HCT116 (cell line): ENCODE results near the gene KRT1.

Experiments used
- CBX3 ChIP-seq: IDR thresholded peaks from 2 replicates; pipeline ENCODE4 v1.6.1; 2012; ENCODE audit warnings: low read depth
- CEBPB ChIP-seq: IDR thresholded peaks from 2 replicates; pipeline ENCODE4 v1.6.1; 2012; ENCODE audit warnings: low read depth
- EZH2phosphoT487 ChIP-seq: fragments of 200-600 bp; IDR thresholded peaks from 2 replicates; pipeline ENCODE4 v1.6.1; 2018; ENCODE audit warnings: antibody characterized with exemption, borderline replicate concordance
- JUND ChIP-seq: IDR thresholded peaks from 2 replicates; pipeline ENCODE4 v1.6.1; 2012
- POLR2A ChIP-seq: IDR thresholded peaks from 2 replicates; pipeline ENCODE4 v1.7.0; 2011; ENCODE audit warnings: borderline replicate concordance; ENCODE audit not compliant: insufficient read depth, insufficient read length; ENCODE audit errors: extremely low read depth
- RAD21 ChIP-seq: IDR thresholded peaks from 2 replicates; pipeline ENCODE4 v1.6.1; 2012; ENCODE audit warnings: low read depth, mild to moderate bottlenecking
- SIN3A ChIP-seq: IDR thresholded peaks from 2 replicates; pipeline ENCODE4 v1.6.1; 2012; ENCODE audit warnings: low read depth
- SP1 ChIP-seq: IDR thresholded peaks from 2 replicates; pipeline ENCODE4 v1.6.1; 2012; ENCODE audit warnings: low read depth
- YY1 ChIP-seq: IDR thresholded peaks from 2 replicates; pipeline ENCODE4 v1.6.1; 2011; ENCODE audit warnings: low read length, low read depth, moderate library complexity, mild to moderate bottlenecking; ENCODE audit not compliant: insufficient replicate concordance; ENCODE audit errors: extremely low read depth
- TF ChIP-seq, protein P1 (sequence below), 3 experiments: fragments of 200-600 bp in 1 of 3; sonication (generic) in 1 of 3; IDR thresholded peaks in 2 of 3; conservative IDR thresholded peaks in 1 of 3; 2 replicates each; pipeline ENCODE4 v1.5.1; 2012 to 2017; ENCODE audit warnings: low read depth in 2 of 3, low read length in 2 of 3, antibody characterized with exemption in 1 of 3, borderline replicate concordance in 1 of 3, control low read depth in 1 of 3, mild to moderate bottlenecking in 1 of 3, mixed read lengths in 1 of 3, mixed run types in 1 of 3, moderate library complexity in 1 of 3; ENCODE audit not compliant: insufficient read depth in 1 of 3
- TF ChIP-seq, protein P2 (sequence below): IDR thresholded peaks from 2 replicates; pipeline ENCODE4 v1.6.1; 2011; ENCODE audit warnings: mild to moderate bottlenecking, low read length, moderate library complexity; ENCODE audit not compliant: insufficient replicate concordance; ENCODE audit errors: extremely low read depth

DNA sequence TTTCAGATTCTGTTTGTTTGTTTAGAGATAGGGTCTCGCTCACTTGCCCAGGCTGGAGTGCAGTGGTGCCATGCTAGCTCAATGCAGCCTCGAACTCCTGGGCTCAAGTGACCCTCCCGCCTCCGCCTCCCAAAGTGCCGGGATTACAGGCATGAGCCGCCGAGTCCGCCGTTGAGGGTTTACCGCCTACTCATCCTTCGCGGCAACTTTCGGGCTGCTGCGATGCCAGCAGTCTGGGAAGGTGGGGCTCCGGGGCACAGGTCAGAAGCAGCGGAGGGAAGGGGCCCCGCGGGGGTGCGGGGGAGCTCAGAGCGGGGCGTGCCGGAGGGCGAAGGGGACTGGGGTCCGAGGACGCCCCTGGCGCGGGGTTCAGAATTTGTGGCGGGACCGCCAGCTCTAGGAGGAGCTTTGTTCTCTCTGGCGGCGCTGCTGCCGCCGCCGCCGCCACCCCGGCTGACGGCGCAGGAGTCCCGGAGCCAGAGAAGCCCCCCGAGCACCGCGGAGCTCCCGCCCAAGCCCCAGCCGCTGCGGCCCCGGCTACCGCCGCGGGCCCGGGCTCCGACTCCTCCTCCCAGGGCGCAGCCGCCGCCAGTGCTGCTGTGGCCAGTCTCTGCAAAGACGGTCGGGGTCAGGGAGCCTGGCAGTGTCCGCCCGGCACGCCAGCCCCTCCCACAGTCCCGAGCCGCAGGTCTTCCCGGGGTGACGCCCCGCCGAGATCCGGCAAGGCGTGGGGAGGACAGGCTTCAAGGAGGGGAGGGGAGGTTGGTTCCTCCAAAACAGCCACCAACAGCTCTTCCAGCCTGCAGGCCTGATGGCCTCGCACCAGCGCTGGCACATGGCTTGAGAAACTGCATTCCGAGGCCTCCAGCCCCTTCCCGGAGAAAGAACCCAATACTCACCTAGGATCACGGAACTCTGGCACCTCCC, 34.0 kb upstream of the KRT1 start:
- TF ChIP-seq, protein P1, sequence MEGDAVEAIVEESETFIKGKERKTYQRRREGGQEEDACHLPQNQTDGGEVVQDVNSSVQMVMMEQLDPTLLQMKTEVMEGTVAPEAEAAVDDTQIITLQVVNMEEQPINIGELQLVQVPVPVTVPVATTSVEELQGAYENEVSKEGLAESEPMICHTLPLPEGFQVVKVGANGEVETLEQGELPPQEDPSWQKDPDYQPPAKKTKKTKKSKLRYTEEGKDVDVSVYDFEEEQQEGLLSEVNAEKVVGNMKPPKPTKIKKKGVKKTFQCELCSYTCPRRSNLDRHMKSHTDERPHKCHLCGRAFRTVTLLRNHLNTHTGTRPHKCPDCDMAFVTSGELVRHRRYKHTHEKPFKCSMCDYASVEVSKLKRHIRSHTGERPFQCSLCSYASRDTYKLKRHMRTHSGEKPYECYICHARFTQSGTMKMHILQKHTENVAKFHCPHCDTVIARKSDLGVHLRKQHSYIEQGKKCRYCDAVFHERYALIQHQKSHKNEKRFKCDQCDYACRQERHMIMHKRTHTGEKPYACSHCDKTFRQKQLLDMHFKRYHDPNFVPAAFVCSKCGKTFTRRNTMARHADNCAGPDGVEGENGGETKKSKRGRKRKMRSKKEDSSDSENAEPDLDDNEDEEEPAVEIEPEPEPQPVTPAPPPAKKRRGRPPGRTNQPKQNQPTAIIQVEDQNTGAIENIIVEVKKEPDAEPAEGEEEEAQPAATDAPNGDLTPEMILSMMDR (IDR thresholded peaks at IDR 0.05 in 2 of 3, conservative IDR thresholded peaks at IDR 0.05 in 1 of 3; ENCODE audit: borderline replicate concordance in 1 of 3, insufficient read depth in 1 of 3, low read depth in 2 of 3, low read length in 2 of 3): no peak
- TF ChIP-seq, protein P2, sequence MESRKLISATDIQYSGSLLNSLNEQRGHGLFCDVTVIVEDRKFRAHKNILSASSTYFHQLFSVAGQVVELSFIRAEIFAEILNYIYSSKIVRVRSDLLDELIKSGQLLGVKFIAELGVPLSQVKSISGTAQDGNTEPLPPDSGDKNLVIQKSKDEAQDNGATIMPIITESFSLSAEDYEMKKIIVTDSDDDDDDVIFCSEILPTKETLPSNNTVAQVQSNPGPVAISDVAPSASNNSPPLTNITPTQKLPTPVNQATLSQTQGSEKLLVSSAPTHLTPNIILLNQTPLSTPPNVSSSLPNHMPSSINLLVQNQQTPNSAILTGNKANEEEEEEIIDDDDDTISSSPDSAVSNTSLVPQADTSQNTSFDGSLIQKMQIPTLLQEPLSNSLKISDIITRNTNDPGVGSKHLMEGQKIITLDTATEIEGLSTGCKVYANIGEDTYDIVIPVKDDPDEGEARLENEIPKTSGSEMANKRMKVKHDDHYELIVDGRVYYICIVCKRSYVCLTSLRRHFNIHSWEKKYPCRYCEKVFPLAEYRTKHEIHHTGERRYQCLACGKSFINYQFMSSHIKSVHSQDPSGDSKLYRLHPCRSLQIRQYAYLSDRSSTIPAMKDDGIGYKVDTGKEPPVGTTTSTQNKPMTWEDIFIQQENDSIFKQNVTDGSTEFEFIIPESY: no peak
- TF ChIP-seq JUND: no peak
- no peak for TF ChIP-seq YY1
- no peak for TF ChIP-seq EZH2phosphoT487
- no peak for TF ChIP-seq POLR2A
- no peak for TF ChIP-seq SP1
- no peak for TF ChIP-seq RAD21
- TF ChIP-seq SIN3A: no peak
- no peak for TF ChIP-seq CBX3
- TF ChIP-seq CEBPB: no peak
